ENCODE measurements around the gene ACKR2. TPM values are rescaled to one million over a fixed set of nuclear protein-coding genes. Genes with fewer than 3 reads are reported as not detected.

ACKR2 gene
- total and polyA plus RNA-seq, 4 donors = 0.26 to 7.8 (median 3.1) TPM; not detected in 1

- WGBS, 2 donors = 92 to 100% methylated on average over 1 of the region's 1 CpG
- no peaks in the 10 kb centered on the region for H3K4me1 ChIP-seq (ENCODE audit: control insufficient read depth in 1 of 2, insufficient read depth in 2 of 2, low read length in 2 of 2)
- no peaks in the 10 kb centered on the region for H3K9me3 ChIP-seq (ENCODE audit: control insufficient read depth, low read length)
- no peak overlapping the region for H3K27ac ChIP-seq (ENCODE audit: low read depth in 1 of 2, low read length in 2 of 2)
- H3K36me3 ChIP-seq (ENCODE audit: control insufficient read depth in 1 of 2, insufficient read depth in 2 of 2, low read length in 1 of 2) = peaks cover 0 to 2% of the 10 kb centered on the region in 2 donors
- ATAC-seq (ENCODE audit: low FRiP score) (no peak), DNase-seq (no peak)
- no peak overlapping the region for H3K4me3 ChIP-seq (ENCODE audit: low read length in 2 of 2)
- intact Hi-C loops (cut with DNase I) = no loop called here
- H3K27me3 ChIP-seq (ENCODE audit: control insufficient read depth in 1 of 2, insufficient read depth in 2 of 2, low read length in 1 of 2) = no peaks in the 10 kb centered on the region
These were observed 94.8 kb downstream of the ACKR2 start for GRCh38 chr3:42904076-42904475.

DNA sequence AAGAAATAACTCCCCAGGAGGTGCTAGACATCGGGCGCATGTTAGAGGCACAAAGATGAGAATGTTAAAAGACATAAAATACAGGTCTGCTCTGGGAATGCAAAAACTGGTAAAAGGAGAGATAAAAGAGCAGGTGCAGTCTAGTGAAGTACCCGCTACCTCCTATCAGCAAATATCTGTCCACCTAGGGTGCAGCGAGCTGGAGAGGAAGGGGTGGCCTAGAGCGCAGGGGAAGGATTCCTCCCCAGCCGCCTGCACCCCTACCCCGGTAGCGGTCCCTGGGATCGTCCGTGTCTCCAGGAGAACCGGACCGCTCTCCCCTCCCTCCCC is 96.5 kb downstream of the ACKR2 start:
- ATAC-seq (ENCODE audit: low FRiP score) = no peak
- intact Hi-C loops (cut with DNase I) = no loop called here

DNA sequence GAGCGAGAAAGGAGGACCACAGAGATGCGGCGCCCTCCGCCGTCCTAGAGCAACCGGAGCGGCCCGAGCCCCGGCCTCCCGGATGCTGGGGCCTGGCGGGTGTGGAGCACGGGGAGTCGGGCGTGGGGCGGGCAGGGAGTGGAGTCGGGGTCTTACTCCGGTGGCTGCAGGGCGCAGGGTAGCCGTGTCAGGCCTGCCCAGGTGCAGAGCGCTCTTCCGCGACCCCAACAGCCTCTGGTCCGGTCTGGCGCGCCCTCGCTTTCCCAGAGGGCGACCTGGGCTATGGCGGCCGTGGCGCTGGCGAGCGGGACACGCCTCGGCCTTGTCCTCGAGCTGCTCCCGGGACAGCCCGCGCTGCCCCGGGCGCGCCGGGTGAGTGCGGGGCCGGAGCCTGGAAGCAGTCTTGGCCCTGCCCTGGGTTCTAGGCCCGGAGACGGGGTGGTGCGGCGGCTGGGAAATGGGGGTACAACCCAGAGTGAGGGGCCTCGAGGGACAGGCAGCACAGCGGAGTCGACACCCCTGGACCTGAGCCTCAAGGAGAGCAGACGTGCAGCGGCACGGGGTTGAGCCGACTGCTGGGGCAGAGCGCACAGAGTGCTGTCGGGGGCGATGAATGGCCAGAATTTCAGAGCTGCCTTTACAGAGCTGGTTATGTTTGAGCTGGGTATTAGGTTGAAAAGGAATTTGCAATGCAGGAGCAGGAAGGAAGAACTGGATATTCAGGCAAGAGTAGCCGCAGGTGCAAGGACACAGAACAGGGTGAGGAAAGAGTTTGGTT is 97.0 kb downstream of the ACKR2 start, which contains the start of gene ZNF662:
Gene ZNF662 (plus strand): TSS at position 73 of the 778 bp plus-strand sequence. CDS start 1,973 bp downstream, outside the sequence.
- H3K4me1 ChIP-seq (ENCODE audit: control insufficient read depth in 1 of 2, insufficient read depth in 2 of 2, low read length in 2 of 2) = no peaks in the 10 kb centered on the region
- H3K9me3 ChIP-seq (ENCODE audit: control insufficient read depth, low read length) = no peaks in the 10 kb centered on the region
- ATAC-seq (ENCODE audit: low FRiP score) (peak; percentile 92), DNase-seq (peak; percentile 67 to 89)
- 2% methylated on average over 42 to 59 of the region's 59 CpGs for WGBS, 2 donors
- peak within 1 kb of the TSS; percentile 29 to 41 for H3K4me3 ChIP-seq (ENCODE audit: low read length in 2 of 2)
- H3K27me3 ChIP-seq (ENCODE audit: control insufficient read depth in 1 of 2, insufficient read depth in 2 of 2, low read length in 1 of 2) = no peaks in the 10 kb centered on the region
- intact Hi-C loops (cut with DNase I) = no loop called here
- no peak within 1 kb of the TSS for H3K27ac ChIP-seq (ENCODE audit: low read depth in 1 of 2, low read length in 2 of 2)
- H3K36me3 ChIP-seq (ENCODE audit: control insufficient read depth in 1 of 2, insufficient read depth in 2 of 2, low read length in 1 of 2) = peaks cover 2 to 5% of the 10 kb centered on the region in 2 donors

More for the DNA sequence above, 96.5 kb downstream of the ACKR2 start:
- Histone ChIP-seq H3K9me3 (ENCODE audit: control insufficient read depth, low read length) (no peaks in the 10 kb centered on the region), H3K27ac (ENCODE audit: low read depth in 1 of 2, low read length in 2 of 2) (no peak overlapping the region), H3K36me3 (ENCODE audit: control insufficient read depth in 1 of 2, insufficient read depth in 2 of 2, low read length in 1 of 2) (peaks cover 2 to 4% of the 10 kb centered on the region in 2 donors), H3K4me1 (ENCODE audit: control insufficient read depth in 1 of 2, insufficient read depth in 2 of 2, low read length in 2 of 2) (no peaks in the 10 kb centered on the region), H3K4me3 (ENCODE audit: low read length in 2 of 2) (peak overlapping the region; percentile 29 to 41), H3K27me3 (ENCODE audit: control insufficient read depth in 1 of 2, insufficient read depth in 2 of 2, low read length in 1 of 2) (no peaks in the 10 kb centered on the region)
- no peak for DNase-seq
- WGBS, 2 donors = 5% methylated on average over 12 of the region's 12 CpGs

GRCh38 chr3:42906848-42907183 is 97.6 kb downstream of the ACKR2 start:
- intact Hi-C loops (cut with DNase I) = no loop called here
- H3K27ac ChIP-seq (ENCODE audit: low read depth in 1 of 2, low read length in 2 of 2) = no peak overlapping the region
- H3K4me3 ChIP-seq (ENCODE audit: low read length in 2 of 2) = peak overlapping the region; percentile 29 to 41
- ATAC-seq (ENCODE audit: low FRiP score) (peak; percentile 26), DNase-seq (no peak)
- H3K9me3 ChIP-seq (ENCODE audit: control insufficient read depth, low read length) = no peaks in the 10 kb centered on the region
- H3K27me3 ChIP-seq (ENCODE audit: control insufficient read depth in 1 of 2, insufficient read depth in 2 of 2, low read length in 1 of 2) = no peaks in the 10 kb centered on the region
- peaks cover 2 to 11% of the 10 kb centered on the region in 2 donors for H3K36me3 ChIP-seq (ENCODE audit: control insufficient read depth in 1 of 2, insufficient read depth in 2 of 2, low read length in 1 of 2)
- 43 to 45% methylated on average over 4 of the region's 4 CpGs for WGBS, 2 donors
- no peaks in the 10 kb centered on the region for H3K4me1 ChIP-seq (ENCODE audit: control insufficient read depth in 1 of 2, insufficient read depth in 2 of 2, low read length in 2 of 2)

DNA sequence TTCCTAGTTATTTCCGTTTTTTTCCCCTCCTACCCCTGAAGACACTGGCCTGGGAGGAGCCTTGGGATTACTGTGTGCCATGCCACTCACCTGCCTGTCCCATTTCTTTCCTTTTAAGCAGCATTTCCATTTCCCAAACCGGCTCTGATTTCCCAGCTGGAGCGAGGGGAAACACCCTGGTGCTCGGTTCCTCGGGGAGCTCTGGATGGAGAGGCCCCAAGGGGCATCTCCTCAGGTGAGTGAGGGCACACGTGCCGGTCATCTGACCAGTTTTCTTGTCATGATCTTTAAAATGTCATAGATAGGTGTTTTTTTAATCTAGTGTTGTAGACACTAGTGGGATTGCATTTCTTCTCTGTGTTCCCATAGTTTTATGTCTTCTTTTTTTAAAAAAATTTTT is 99.4 kb downstream of the ACKR2 start:
- Histone ChIP-seq H3K4me3 (ENCODE audit: low read length in 2 of 2) (no peak overlapping the region), H3K36me3 (ENCODE audit: control insufficient read depth in 1 of 2, insufficient read depth in 2 of 2, low read length in 1 of 2) (peaks cover 6 to 16% of the 10 kb centered on the region in 2 donors), H3K27me3 (ENCODE audit: control insufficient read depth in 1 of 2, insufficient read depth in 2 of 2, low read length in 1 of 2) (no peaks in the 10 kb centered on the region), H3K4me1 (ENCODE audit: control insufficient read depth in 1 of 2, insufficient read depth in 2 of 2, low read length in 2 of 2) (no peaks in the 10 kb centered on the region), H3K9me3 (ENCODE audit: control insufficient read depth, low read length) (peaks cover 3% of the 10 kb centered on the region), H3K27ac (ENCODE audit: low read depth in 1 of 2, low read length in 2 of 2) (no peak overlapping the region)
- DNase-seq (no peak), ATAC-seq (ENCODE audit: low FRiP score) (no peak)
- intact Hi-C loops (cut with DNase I) = no loop called here
- WGBS, 2 donors = 89 to 94% methylated on average over 7 of the region's 7 CpGs

DNA sequence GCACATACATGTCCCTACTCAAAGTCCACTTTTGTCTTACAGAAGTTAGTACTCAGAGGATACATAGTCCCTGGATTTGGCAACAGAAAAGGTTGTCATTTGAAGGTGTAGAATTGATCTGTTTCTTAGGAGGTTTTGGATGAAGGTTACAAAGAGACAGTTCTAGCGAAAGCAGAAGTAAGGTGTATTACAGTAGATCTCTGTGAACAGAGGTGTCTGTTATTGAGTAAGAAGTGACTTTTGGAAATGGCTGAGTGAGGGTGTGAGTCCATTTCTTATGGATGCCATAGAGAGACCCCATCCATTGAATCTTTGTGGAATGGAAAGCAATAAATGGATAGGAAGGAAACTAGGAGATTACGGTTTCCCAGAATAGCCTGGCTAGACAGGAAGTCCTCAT is 102.3 kb downstream of the ACKR2 start:
- no peak overlapping the region for H3K27ac ChIP-seq (ENCODE audit: low read depth in 1 of 2, low read length in 2 of 2)
- no peak for ATAC-seq (ENCODE audit: low FRiP score)
- intact Hi-C loops (cut with DNase I) = no loop called here
- WGBS, 2 donors = 99 to 100% methylated on average over 2 of the region's 2 CpGs
- no peak for DNase-seq
- H3K9me3 ChIP-seq (ENCODE audit: control insufficient read depth, low read length) = peaks cover 15% of the 10 kb centered on the region
- peaks cover 12 to 29% of the 10 kb centered on the region in 2 donors for H3K36me3 ChIP-seq (ENCODE audit: control insufficient read depth in 1 of 2, insufficient read depth in 2 of 2, low read length in 1 of 2)
- no peaks in the 10 kb centered on the region for H3K27me3 ChIP-seq (ENCODE audit: control insufficient read depth in 1 of 2, insufficient read depth in 2 of 2, low read length in 1 of 2)
- no peaks in the 10 kb centered on the region for H3K4me1 ChIP-seq (ENCODE audit: control insufficient read depth in 1 of 2, insufficient read depth in 2 of 2, low read length in 2 of 2)
- H3K4me3 ChIP-seq (ENCODE audit: low read length in 2 of 2) = no peak overlapping the region

DNA sequence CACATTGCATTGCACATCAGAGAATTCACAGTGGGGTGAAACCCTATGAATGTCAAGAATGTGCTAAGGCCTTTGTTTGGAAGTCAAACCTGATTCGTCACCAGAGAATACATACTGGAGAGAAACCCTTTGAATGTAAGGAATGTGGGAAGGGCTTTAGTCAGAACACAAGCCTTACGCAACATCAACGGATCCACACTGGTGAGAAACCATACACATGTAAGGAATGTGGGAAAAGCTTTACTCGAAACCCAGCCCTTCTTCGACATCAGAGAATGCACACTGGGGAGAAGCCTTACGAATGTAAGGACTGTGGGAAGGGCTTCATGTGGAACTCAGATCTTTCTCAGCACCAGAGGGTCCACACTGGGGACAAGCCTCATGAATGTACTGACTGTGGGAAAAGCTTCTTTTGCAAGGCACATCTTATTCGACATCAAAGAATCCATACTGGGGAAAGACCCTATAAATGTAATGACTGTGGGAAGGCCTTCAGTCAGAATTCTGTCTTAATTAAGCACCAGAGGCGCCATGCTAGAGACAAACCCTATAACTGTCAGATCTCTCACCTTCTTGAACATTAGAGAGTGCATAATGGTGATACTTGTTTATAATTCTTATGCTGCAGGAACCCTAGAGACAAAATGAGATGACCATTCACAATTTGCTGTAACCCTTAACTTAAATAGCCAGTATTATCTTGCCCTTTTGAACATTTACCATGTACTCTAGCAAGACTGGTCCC is 105.7 kb downstream of the ACKR2 start:
- 98% methylated on average over 8 of the region's 8 CpGs for WGBS, 2 donors
- DNase-seq = no peak

More for the DNA sequence above, 105.7 kb downstream of the ACKR2 start:
- H3K27ac ChIP-seq (ENCODE audit: low read depth in 1 of 2, low read length in 2 of 2) = no peak overlapping the region
- H3K36me3 ChIP-seq (ENCODE audit: control insufficient read depth in 1 of 2, insufficient read depth in 2 of 2, low read length in 1 of 2) = peaks cover 10 to 29% of the 10 kb centered on the region in 2 donors
- H3K27me3 ChIP-seq (ENCODE audit: control insufficient read depth in 1 of 2, insufficient read depth in 2 of 2, low read length in 1 of 2) = no peaks in the 10 kb centered on the region
- H3K4me1 ChIP-seq (ENCODE audit: control insufficient read depth in 1 of 2, insufficient read depth in 2 of 2, low read length in 2 of 2) = no peaks in the 10 kb centered on the region
- no peak overlapping the region for H3K4me3 ChIP-seq (ENCODE audit: low read length in 2 of 2)
- intact Hi-C loops (cut with DNase I) = no loop called here
- ATAC-seq (ENCODE audit: low FRiP score) = no peak
- H3K9me3 ChIP-seq (ENCODE audit: control insufficient read depth, low read length) = peaks cover 19% of the 10 kb centered on the region

Data from aorta (tissue), 5 donors.